Heart left ventricle (tissue), 16 donors: ENCODE results near the gene MICU1. TPM values are rescaled to one million over a fixed set of nuclear protein-coding genes. Genes with fewer than 3 reads are reported as not detected.

Experiments
- ATAC-seq, 4 donors: fragments of 200-7000 bp; cut with Tn5 transposase; one replicate each; pipeline ENCODE4 v1.9.1; 2020 to 2022; ENCODE audit warnings: moderate library complexity in 4 of 4, mild to moderate bottlenecking in 3 of 4, moderate number of reproducible peaks in 1 of 4
- DNase-seq, 5 donors: peaks; one replicate each; pipeline ENCODE4 v3.0.0-alpha.2; 2020
- H3K27ac ChIP-seq, 12 donors: fragments of 200-600 bp; sonication (generic) in 4 of 12; one replicate each; pipeline versions ENCODE4 v1.5.0 to v1.8.0; 2016 to 2022; ENCODE audit warnings: mild to moderate bottlenecking in 2 of 12
- H3K27me3 ChIP-seq, 9 donors: fragments of 200-600 bp; sonication (generic) in 2 of 9; one replicate each; pipeline versions ENCODE4 v1.5.1 to v1.8.0; 2016 to 2022; ENCODE audit warnings: mild to moderate bottlenecking in 3 of 9
- H3K36me3 ChIP-seq, 9 donors: fragments of 200-600 bp; sonication (generic) in 2 of 9; one replicate each; pipeline versions ENCODE4 v1.5.0 to v1.8.0; 2018 to 2022; ENCODE audit warnings: mild to moderate bottlenecking in 2 of 9
- H3K4me1 ChIP-seq, 12 donors: fragments of 200-600 bp; sonication (generic) in 4 of 12; one replicate each; pipeline versions ENCODE4 v1.5.0 to v1.8.0; 2016 to 2022; ENCODE audit warnings: mild to moderate bottlenecking in 3 of 12
- H3K4me3 ChIP-seq, 12 donors: fragments of 200-600 bp; sonication (generic) in 4 of 12; one replicate each; pipeline versions ENCODE4 v1.5.0 to v1.8.0; 2017 to 2022; ENCODE audit warnings: mild to moderate bottlenecking in 9 of 12, moderate library complexity in 4 of 12
- H3K9me3 ChIP-seq, 12 donors: fragments of 200-600 bp; sonication (generic) in 4 of 12; one replicate each; pipeline versions ENCODE4 v1.5.0 to v1.8.0; 2016 to 2022; ENCODE audit warnings: mild to moderate bottlenecking in 1 of 12
- CTCF ChIP-seq, 12 donors: fragments of 200-600 bp; sonication (generic) in 4 of 12; IDR thresholded peaks; one replicate each; pipeline versions ENCODE4 v1.5.0 to v1.8.0; 2018 to 2022; ENCODE audit warnings: antibody characterized with exemption in 12 of 12, mild to moderate bottlenecking in 5 of 12
- POLR2A ChIP-seq, 2 donors: fragments of 450-650 bp; IDR thresholded peaks; one replicate each; pipeline ENCODE4 v1.6.1; 2017; ENCODE audit warnings: antibody characterized with exemption in 2 of 2, mild to moderate bottlenecking in 2 of 2, moderate library complexity in 2 of 2
- WGBS, 4 donors: extraction: QIAGEN DNeasy Blood & Tissue Kit in 2 of 4; methylation state at CpG; one replicate each; pipeline versions ENCODE4 v1.1.5 to v1.1.7; 2013 to 2018; 5-methylcytosine and 5-hydroxymethylcytosine counted together
- intact Hi-C, 10 donors: fragments of 100-400 bp; cut with DNase I; formaldehyde crosslinking; loops; one replicate each; pipeline versions ENCODE4 v1.11.1 to v1.14.2; 2022
- polyA plus RNA-seq, 2 donors: library from polyadenylated mRNA; stranded (reverse); fragments of 200-250 nt; gene quantifications; one replicate each; pipeline ENCODE4 v1.2.3, GENCODE V29; 2013
- total RNA-seq, 9 donors: library from RNA; depleted of rRNA in 2 of 9; stranded (reverse); fragments of >200 nt in 2 of 9; fragmentation: NEBNext Ultra II Directional in 3 of 9; extraction: Animal tissue kit (Norgen Biotek cat#: 25700) in 3 of 9; gene quantifications; one replicate each; pipeline versions ENCODE4 v1.1.0 to v1.2.4, GENCODE V29; 2016 to 2023
- donor health status: ischemic (EF 13 %, LVEDD 7.1; RV severe dilation, severe dysfunction).
- donor health status: healthy with polysubstance abuse.
- donor health status: DM: no; HTN: yes; CAD: no.
- donor health status: DM: no; HTN: no; CAD: no.
- donor health status: ischemic (EF 25% LVEDD 6.9; RV normal size, moderate dysfunction).
- donor health status: ischemic (EF 25% LVEDD 5.7; RV mildly dilated, moderate dysfunction).
- donor health status: healthy.
- donor health status: DM: yes; HTN: yes; CAD: no.
- donor health status: ischemic (EF 35%, LVEDD 5.7; RV mildly dilated, moderate dysfunction).
- donor health status: nonischemic (EF 11% LVEDD 7.7; RV severe dilation, severe dysfunction).
- donor health status: DM: yes; HTN: yes; CAD: no.
- donor health status: PGD.
- donor health status: ischemic (EF 29% LVEDD 5.4; RV normal size, mild dysfunction).
- donor health status: nonischemic (EF 23%, LVEDD 6.1; RV moderate dilation, normal function).

The MICU1 gene
- total and polyA plus RNA-seq, 11 donors: 33.3 to 54.2 (median 43.1) TPM

DNA sequence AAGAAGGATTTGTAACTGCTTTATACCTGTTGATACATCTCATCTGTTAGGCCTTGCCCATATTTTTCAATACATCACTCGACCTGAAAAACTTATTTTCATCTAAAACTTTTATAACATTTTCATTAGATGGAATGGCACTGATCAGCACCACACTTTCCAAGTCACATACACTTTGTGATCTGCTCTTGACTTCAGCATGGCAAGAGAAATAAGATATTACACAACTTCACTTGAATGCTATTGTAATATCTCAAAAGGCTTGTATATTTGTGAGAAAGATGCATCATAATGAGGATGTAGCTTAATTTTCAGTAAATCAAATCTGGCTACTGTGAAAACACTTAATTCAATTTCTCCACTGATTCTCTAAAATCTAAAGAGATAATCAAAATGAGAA lies 126.2 kb downstream of the MICU1 start:
- H3K27me3 ChIP-seq: no peaks in the 10 kb centered on the region
- DNase-seq: no peak
- H3K36me3 ChIP-seq: no peaks in the 10 kb centered on the region
- H3K27ac ChIP-seq: no peak overlapping the region
- TF ChIP-seq CTCF (IDR thresholded peaks at IDR 0.05) (no peak), POLR2A (IDR thresholded peaks at IDR 0.05) (no peak)
- no peak for ATAC-seq
- H3K4me3 ChIP-seq: no peak overlapping the region
- intact Hi-C loops: no loop called here
- WGBS, 4 donors: 76 to 95% (median 81%) methylated on average over 1 of the region's 1 CpG
- H3K9me3 ChIP-seq: peaks cover 0 to 10% (median 2%) of the 10 kb centered on the region in 12 donors
- peaks cover 0 to 15% (median 0%) of the 10 kb centered on the region in 12 donors for H3K4me1 ChIP-seq

DNA sequence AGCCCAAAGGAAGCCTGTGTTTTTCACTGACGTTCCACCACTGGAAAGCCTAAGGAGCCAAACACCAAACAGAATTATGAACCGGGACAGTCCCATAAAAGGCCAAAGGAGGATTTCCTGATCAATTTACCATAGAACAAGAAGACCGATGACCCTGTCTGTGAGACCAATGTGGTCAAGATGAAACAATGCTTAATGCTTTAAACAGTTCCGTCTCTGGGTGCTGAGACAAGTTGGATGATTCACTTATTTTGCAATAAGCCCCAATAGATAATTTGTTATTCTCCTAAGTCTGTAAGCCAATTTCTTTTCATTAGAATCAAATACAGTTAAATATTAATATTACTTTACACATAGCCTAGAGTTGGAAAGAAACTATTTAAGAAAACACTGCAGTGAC lies 134.9 kb downstream of the MICU1 start:
- Histone ChIP-seq H3K36me3 (peaks cover 0 to 12% (median 0%) of the 10 kb centered on the region in 9 donors), H3K9me3 (no peaks in the 10 kb centered on the region), H3K27me3 (no peaks in the 10 kb centered on the region), H3K27ac (no peak overlapping the region), H3K4me3 (no peak overlapping the region), H3K4me1 (no peaks in the 10 kb centered on the region)
- ATAC-seq: no peak
- DNase-seq: no peak
- WGBS, 4 donors: 67 to 80% (median 76%) methylated on average over 4 of the region's 4 CpGs
- intact Hi-C loops: no loop called here
- TF ChIP-seq POLR2A (IDR thresholded peaks at IDR 0.05): no peak
- TF ChIP-seq CTCF (IDR thresholded peaks at IDR 0.05): no peak

- H3K4me1 ChIP-seq: peaks cover 0 to 9% (median 0%) of the 10 kb centered on the region in 12 donors
- no peak for ATAC-seq
- H3K27me3 ChIP-seq: no peaks in the 10 kb centered on the region
- DNase-seq: no peak
- WGBS, 4 donors: 87 to 91% (median 90%) methylated on average over 3 of the region's 3 CpGs
- TF ChIP-seq CTCF (IDR thresholded peaks at IDR 0.05) (no peak), POLR2A (IDR thresholded peaks at IDR 0.05) (no peak)
- H3K9me3 ChIP-seq: no peaks in the 10 kb centered on the region
- peaks cover 0 to 17% (median 0%) of the 10 kb centered on the region in 9 donors for H3K36me3 ChIP-seq
- no peak overlapping the region for H3K27ac ChIP-seq
- no peak overlapping the region for H3K4me3 ChIP-seq
- intact Hi-C loops: no loop called here
Observed at GRCh38 chr10:72487521-72487920, 138.4 kb downstream of the MICU1 start.

DNA sequence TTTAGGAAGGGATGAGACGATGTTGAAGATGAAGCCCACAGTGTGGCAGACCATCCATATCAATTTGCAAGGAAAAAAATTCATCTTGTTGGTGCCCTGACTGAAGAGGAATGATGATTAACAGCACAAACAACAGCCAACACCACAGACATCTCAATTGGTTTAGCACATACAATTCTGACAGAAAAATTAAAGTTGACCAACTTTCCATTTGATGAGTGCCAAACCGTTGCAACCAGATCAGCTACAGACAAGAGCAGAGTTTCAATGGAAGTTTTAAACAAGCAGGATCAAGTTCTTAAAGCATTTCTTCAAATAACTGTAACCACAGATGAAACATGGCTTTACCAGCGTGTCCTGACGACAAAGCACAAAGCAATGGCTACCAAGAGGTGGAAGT lies 138.8 kb downstream of the MICU1 start:
- Histone ChIP-seq H3K4me1 (peaks cover 0 to 9% (median 0%) of the 10 kb centered on the region in 12 donors), H3K4me3 (no peak overlapping the region), H3K27ac (no peak overlapping the region), H3K27me3 (no peaks in the 10 kb centered on the region), H3K9me3 (no peaks in the 10 kb centered on the region), H3K36me3 (peaks cover 0 to 17% (median 0%) of the 10 kb centered on the region in 9 donors)
- DNase-seq (no peak), ATAC-seq (no peak)
- 91 to 95% (median 94%) methylated on average over 4 of the region's 4 CpGs for WGBS, 4 donors
- intact Hi-C loops: no loop called here
- TF ChIP-seq CTCF (IDR thresholded peaks at IDR 0.05) (no peak), POLR2A (IDR thresholded peaks at IDR 0.05) (no peak)
